Stimulated activated CD4-positive, alpha-beta T cell treated with anti-CD3 and anti-CD28 coated beads, Interleukin-12 subunit alpha, Interleukin-12 subunit beta, amount 100 ng/mL, for 24 hours (primary cell): ENCODE data around the gene TAS2R60.
A peak's percentile ranks its signal among the peaks of the same experiment; 100 is the strongest.
"Not testable (repeated sequence)": the region's sequence is repeated elsewhere in the genome, so short reads cannot be mapped to it uniquely, and the experiment has no call there.

Experiments
- DNase-seq, 2 experiments: peaks; one replicate each; pipeline ENCODE4 v3.0.0-alpha.2; 2020; ENCODE audit warnings: low read depth in 2 of 2

The TAS2R60 gene

GRCh38 chr7:143443153-143443552 is at the start of gene TAS2R60:
TAS2R60 (plus strand) TSS chr7:143443453; CDS start chr7:143443453, 0 bp downstream.
- no peak for DNase-seq

GRCh38 chr7:143394068-143394467 is 49.2 kb upstream of the TAS2R60 start:
- no peak for DNase-seq

GRCh38 chr7:143394777-143395176 is 48.5 kb upstream of the TAS2R60 start:
- DNase-seq = no peak

- no peak for DNase-seq
These were observed 47.8 kb upstream of the TAS2R60 start for GRCh38 chr7:143395187-143396149.

GRCh38 chr7:143396182-143396581 is 47.1 kb upstream of the TAS2R60 start:
- DNase-seq = no peak

GRCh38 chr7:143396625-143397556 is 46.4 kb upstream of the TAS2R60 start:
- no peak for DNase-seq

GRCh38 chr7:143397710-143398530 is 45.3 kb upstream of the TAS2R60 start:
- no peak for DNase-seq

GRCh38 chr7:143398616-143399015 is 44.6 kb upstream of the TAS2R60 start:
- no peak for DNase-seq

- DNase-seq = no peak
These were observed 44.1 kb upstream of the TAS2R60 start for GRCh38 chr7:143399151-143399550.

GRCh38 chr7:143399642-143400041 is 43.6 kb upstream of the TAS2R60 start:
- no peak for DNase-seq

- no peak for DNase-seq
These were observed 42.0 kb upstream of the TAS2R60 start for GRCh38 chr7:143401265-143401664.

GRCh38 chr7:143402233-143402632 is 41.0 kb upstream of the TAS2R60 start:
- not testable (repeated sequence) for DNase-seq

GRCh38 chr7:143405173-143406001 is 37.9 kb upstream of the TAS2R60 start:
- no peak for DNase-seq

- no peak for DNase-seq
These were observed 37.3 kb upstream of the TAS2R60 start for GRCh38 chr7:143406002-143406357.

- DNase-seq = no peak
These were observed 35.7 kb upstream of the TAS2R60 start for GRCh38 chr7:143407287-143408251.

- DNase-seq = no peak
These were observed 35.0 kb upstream of the TAS2R60 start for GRCh38 chr7:143408252-143408685.

- peak in 1 of 2 experiments; percentile 18 for DNase-seq
These were observed 34.3 kb upstream of the TAS2R60 start, which contains the start of gene EPHA1 for GRCh38 chr7:143408686-143409561. EPHA1 (minus strand) TSS chr7:143408856; CDS start chr7:143408805, 51 bp downstream.

GRCh38 chr7:143410521-143411004 is 32.7 kb upstream of the TAS2R60 start:
- DNase-seq = no peak
